KOPT-K1 (cell line): ENCODE measurements around the gene GDPD3.
A peak's percentile ranks its signal among the peaks of the same experiment; 100 is the strongest.

Experiments
- H3K27ac ChIP-seq: fragments of 200-600 bp; sonication (generic); 2 replicates; pipeline ENCODE4 v1.5.1; 2016; ENCODE audit warnings: antibody characterized with exemption, mild to moderate bottlenecking, low read depth, low read length; ENCODE audit not compliant: poor library complexity, severe bottlenecking
- H3K36me3 ChIP-seq: fragments of 200-600 bp; sonication (generic); 2 replicates; pipeline ENCODE4 v1.5.1; 2017; ENCODE audit warnings: antibody characterized with exemption, mild to moderate bottlenecking, low read length, moderate library complexity; ENCODE audit not compliant: insufficient read depth
- H3K9me3 ChIP-seq: fragments of 200-600 bp; sonication (generic); 2 replicates; pipeline ENCODE4 v1.5.1; 2017; ENCODE audit warnings: antibody characterized with exemption, low read length, mild to moderate bottlenecking; ENCODE audit not compliant: insufficient read depth, poor library complexity, severe bottlenecking

Gene GDPD3

DNA sequence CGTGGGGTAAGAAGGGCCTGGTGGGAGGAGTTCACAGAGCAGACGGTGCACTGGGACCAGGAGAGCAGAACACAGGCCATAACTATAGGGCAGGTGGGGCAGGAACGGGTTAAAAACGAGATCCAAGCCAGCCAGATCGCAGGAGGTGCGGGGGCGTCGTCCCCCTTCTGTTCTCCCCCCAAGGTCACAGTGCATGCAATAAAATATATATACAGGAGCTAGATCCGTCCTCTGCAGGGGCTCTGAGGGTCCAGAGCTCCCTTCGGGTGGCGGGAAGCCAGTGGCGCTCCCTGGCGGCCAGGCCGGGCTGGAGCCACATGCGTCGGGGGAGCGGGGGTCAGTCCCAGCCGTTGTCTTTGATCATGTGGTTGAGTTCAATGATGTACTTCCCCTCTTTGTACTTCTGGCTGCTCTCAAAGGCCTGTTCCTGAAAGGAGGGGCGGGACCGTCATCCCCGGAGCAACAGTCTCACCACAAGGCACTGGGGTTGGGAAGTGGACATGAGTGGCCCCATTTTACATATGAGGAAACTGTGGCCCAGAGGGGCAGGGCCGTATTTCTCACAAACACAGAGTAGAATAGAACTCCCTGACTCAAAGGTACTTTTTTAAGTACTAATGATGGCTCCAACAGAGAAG lies 20.8 kb downstream of the GDPD3 start:
- peaks cover 12% of the 10 kb centered on the region for H3K9me3 ChIP-seq
- peak overlapping the region; percentile 68 for H3K27ac ChIP-seq
- H3K36me3 ChIP-seq: no peaks in the 10 kb centered on the region

DNA sequence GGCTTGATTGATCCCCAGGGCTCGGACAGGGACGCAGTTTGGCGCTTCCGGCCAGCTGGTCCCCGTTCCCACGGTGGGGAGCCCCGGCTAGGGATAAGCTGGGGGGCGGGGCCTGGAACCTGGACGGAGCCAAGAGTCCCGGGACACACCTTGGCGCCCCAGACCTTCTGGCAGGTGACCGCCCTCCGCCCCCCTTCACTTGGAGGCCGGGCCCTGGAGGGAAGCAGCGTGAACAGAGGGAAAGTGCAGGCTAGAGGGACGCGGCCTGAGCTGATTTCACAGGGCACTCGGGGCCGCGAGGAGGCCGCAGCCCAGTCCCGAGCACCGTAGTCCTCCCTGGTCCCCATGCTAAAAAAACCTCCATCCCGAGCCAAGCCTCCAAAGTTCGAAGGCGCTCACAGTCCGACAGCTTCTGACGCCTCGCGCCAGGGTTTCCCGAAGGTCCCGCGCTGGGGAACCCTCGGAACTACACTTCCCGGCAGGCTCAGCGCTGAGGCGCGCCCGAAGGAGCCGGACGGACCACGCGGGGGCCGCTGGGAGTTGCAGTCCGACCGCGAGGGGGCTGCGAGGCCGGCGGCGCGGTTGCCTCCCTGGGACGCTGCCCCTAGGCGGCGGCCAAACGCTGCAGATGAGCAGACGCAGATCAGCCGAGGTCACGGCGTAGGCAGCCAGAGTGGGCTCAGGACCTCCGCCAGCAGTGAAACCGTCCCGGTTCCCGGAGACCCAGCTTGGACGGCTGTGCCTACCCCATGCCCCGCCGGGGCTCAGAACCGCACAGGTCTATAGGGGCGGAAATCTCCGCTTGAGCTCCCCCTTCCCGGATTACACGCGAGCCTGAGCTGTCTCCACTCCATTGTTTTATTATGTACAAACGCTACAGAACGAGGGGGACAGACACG lies 21.6 kb downstream of the GDPD3 start, which contains the start of gene TBX6:
TSS of gene TBX6 (minus strand) at position 451 of the 899 bp plus-strand sequence. CDS start 731 bp downstream, outside the sequence.
- peaks cover 4% of the 10 kb centered on the region for H3K9me3 ChIP-seq
- peaks cover 6% of the 10 kb centered on the region; the same call in 1 of the 2 replicates for H3K36me3 ChIP-seq
- peak within 1 kb of the TSS; percentile 68 for H3K27ac ChIP-seq

DNA sequence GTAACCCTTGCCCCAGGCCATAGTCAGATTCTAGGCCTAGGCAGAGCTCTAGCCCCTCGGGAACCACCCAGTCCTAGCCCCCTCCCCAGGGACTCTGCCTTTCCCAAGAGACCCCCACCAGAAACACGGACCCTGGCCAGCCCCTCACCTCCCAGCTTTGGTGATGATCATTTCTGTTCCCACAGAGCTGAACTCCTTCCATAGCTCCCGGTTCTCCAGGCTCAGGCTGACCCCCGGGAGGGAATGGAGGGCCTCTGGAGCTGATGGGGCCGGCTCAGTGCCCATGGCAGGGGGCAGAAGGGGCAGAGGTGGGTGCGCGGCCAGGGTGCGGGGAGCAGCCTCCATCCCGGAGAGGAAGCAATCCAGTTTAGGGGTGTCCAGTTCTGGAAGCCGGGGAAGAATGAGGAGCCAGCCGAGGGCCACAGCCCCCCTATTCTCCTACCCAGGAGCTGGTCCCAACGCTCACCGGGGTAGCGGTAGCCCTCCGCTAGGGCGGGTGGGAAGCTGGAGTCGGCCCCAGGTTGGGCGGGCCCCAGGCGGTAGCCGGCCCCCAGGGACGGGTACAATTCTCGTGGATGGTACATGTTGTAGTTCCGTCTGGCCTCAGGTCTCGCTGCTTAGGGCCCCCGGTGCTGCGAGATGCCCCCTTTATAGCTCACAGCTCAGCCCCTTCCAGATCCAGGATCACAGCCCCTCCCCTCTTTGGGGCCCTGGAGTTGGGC lies 22.6 kb downstream of the GDPD3 start:
- Histone ChIP-seq H3K9me3 (no peaks in the 10 kb centered on the region), H3K27ac (peak overlapping the region; percentile 6), H3K36me3 (peaks cover 11% of the 10 kb centered on the region)

DNA sequence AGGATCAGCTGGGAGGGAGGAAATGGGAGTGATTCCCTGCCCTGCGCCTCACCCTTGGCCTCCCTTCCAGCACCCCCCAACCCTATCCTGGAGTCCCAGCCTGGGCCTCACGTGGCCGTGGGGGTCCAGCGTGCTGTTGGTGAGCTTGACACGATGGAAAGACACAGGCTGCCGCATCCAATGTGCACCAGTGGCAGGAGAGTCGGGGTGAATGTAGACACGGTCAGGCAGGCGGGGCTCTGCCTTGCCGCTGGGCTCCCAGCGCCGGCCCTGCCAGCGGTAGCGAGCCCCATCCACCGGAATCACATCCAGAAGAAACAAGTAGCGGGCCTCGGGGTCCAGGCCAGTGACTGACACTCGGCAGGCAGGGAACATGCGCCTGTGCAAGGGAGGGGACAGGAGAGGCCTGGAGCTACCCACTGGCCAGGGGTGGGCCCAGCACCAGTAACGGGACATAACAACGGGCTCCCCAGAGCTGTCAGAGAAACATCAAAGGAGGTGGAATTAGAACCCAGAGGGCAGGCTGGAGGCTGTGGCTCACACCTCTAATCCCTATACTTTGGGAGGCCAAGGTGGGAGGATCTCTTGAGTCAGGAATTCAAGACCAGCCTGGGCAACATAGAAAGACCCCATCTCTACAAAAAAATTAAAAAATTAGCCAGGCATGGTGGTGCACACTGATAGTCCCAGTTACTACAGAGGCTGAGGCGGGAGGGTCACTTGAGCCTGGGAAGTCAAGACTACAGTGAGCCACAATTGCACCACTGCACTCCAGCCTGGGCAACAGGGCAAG lies 24.3 kb downstream of the GDPD3 start:
- Histone ChIP-seq H3K9me3 (no peaks in the 10 kb centered on the region), H3K27ac (no peak overlapping the region), H3K36me3 (peaks cover 29% of the 10 kb centered on the region)

DNA sequence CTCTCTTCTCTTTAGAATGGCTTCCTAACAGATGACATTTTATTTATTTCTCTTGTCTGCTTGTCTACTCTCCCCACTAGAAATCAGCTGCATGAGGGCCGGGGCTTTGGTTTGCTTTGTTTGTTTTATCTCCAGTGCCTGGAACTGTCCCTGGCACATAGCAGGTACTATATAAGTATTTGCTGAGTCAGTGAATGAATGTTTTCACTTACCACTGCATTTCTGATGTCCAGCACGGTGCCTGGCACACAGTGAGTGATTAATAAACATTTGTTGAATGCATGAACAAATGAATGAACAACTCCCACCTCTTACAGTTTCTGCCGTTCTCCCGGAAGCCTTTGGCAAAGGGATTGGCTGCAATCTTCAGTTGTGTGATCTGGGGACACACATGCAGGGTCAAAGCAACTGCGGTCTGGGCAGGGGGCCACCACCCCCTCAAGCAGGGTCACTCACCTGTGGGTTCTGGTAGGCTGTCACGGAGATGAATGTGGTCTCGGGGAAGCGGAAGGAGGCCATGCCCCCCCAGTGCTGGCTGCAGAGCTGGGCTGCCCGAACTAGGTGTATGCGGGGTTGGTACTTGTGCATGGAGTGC lies 25.0 kb downstream of the GDPD3 start:
- Histone ChIP-seq H3K9me3 (no peaks in the 10 kb centered on the region), H3K27ac (no peak overlapping the region), H3K36me3 (peaks cover 36% of the 10 kb centered on the region)

DNA sequence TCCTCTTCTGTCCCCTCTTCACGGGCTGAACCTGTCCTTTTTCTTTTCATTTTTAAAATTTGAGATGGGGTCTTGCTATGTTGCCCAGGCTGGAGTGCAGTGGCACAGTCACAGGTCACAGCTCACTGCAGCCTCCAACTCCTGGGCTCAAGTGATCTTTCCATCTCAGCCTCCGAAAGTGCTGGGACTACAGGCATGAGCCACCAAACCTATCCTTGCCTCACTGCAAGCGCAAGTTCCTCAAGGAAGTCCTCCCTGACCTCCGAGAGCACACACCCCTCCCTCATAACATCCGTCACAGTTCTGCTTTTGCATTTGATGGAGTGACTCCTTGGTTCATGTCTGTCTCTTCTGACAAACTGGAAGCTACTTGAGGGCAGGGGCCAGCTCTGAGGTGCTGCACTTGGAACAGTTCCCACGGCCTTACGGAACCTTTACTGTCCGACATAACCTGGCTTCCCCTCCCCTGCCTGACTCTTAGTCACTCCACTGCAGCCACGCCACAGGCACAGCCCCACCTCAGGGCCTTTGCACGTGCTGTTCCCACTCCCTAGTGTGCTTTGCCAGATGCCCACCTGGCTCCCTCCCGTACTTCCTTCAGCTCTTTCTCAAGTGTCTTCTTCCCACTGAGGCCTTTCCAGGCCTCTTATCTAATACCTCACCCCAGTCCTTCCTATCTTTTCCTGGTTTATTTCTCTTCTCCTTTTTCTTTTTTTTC lies 26.0 kb downstream of the GDPD3 start:
- Histone ChIP-seq H3K36me3 (peaks cover 46% of the 10 kb centered on the region), H3K27ac (no peak overlapping the region), H3K9me3 (no peaks in the 10 kb centered on the region)

DNA sequence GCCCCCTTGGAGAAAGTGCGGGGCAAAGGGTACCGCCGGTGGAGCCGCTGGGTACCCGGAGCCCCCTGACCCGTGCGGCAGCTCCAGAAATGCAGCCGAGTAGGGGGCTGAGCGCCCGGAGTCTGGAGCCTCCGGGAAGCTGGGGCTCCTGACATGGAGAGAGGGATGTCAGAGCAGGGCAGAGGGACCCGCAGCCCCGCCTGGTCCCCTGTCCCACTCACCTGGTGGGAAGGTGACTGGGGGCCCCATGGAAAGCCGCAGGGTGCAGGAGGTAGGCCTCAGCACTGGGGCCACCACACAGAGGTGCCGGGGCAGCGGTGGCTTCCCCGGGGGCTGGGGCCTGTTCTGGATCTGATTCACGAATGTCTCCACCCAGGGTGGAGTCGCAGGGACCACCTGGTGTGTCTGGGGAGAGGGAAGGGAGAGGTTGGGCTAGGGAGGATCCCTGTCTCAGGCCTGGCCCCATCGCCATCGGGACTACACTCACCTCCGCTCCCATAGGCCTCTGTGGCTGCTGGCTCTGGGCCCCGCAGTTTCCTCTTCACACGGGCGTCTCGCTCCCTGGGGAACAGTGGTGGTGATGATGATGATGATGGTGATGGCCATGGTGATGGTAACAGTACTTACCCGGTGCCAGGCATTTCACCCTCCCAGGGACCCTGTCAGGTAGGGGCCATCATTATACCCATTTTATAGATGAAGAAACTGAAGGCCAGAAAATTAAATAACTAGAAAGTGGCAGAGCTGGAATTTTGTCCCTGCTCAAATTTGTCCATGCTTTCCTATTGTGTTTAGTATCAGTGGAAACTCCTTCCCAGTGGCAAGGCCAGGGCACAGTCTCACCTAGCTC lies 26.8 kb downstream of the GDPD3 start:
- Histone ChIP-seq H3K36me3 (peaks cover 54% of the 10 kb centered on the region), H3K9me3 (no peaks in the 10 kb centered on the region), H3K27ac (no peak overlapping the region)

DNA sequence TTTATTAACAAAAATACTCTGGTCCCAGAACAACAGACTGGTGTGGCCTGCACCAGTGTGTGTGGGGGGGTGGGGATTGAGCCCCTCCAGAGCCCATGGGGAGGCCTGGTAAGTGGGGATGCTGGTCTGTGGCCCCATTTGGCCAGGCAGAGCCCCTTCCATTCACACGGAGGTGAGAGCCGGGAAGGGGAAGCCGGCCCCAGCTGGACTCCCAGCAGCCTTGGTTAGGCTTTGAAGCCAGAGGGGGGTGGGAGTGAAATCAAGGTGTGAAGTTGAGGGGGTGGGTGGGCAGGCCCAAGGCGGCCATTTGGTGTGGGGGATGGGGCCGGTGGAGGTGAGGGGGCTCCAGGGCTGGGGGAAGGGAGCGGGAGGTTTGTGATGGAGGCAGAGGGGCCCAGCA lies 27.5 kb downstream of the GDPD3 start:
- peaks cover 61% of the 10 kb centered on the region for H3K36me3 ChIP-seq
- H3K9me3 ChIP-seq: no peaks in the 10 kb centered on the region
- H3K27ac ChIP-seq: no peak overlapping the region

DNA sequence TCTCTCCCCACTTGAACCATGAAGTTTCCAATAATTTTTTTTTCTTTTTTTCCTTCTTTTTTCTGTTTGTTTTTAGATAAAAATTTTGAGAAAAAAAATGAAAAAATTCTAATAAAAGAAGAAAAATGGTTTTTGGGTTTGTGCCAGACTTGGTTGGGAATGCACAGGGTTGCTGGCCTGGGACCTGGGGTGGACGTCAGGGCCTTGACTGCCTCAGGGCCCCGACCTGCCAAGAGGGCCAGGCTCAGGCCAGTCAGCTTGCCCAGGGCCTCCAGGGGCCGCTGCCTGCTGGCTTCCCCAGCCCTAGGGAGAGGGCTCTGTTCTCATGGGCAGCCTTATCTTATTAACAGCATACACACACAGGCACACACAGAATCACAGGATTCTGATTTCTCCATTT lies 28.1 kb downstream of the GDPD3 start:
- Histone ChIP-seq H3K36me3 (peaks cover 67% of the 10 kb centered on the region), H3K9me3 (no peaks in the 10 kb centered on the region), H3K27ac (no peak overlapping the region)

DNA sequence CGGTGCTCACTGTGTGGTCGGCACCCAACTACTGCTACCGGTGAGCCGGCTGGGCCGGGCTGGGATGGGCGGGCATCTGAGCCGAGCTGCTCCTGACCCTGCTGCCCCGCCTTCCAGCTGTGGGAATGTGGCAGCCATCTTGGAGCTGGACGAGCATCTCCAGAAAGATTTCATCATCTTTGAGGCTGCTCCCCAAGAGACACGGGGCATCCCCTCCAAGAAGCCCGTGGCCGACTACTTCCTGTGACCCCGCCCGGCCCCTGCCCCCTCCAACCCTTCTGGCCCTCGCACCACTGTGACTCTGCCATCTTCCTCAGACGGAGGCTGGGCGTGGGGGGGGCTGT lies 28.5 kb downstream of the GDPD3 start:
- Histone ChIP-seq H3K36me3 (peaks cover 71% of the 10 kb centered on the region), H3K9me3 (no peaks in the 10 kb centered on the region), H3K27ac (no peak overlapping the region)

DNA sequence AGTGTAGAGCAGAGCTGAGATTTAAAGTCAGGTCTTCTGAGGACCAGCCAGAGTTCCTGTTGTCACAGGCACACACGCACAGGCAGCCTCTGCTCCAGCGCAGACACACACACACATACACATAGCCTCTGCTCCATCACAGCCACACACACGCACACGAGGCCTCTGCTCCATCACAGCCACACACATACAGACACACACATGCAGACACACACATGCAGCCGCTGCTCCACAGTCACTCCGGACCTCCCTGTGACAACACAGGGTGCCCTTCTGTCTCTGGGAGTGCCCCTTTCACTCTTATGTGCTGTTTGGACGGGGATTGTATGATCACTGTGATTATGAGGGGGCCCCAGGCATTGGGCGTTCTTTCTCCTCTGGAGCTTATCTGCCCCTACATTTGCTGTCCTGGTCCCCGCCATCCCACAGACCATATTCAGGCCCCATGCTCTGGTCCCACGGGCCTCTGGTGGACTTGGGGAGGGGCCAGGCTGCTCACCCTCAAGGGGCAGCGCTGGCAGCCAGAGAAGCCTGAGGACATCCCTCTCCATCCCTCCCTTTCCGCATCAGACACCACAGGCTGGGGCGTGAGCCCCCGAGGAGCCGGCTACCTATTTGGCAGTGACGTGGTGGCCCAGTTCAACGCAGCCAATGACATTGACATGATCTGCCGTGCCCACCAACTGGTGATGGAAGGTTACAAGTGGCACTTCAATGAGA lies 29.1 kb downstream of the GDPD3 start:
- Histone ChIP-seq H3K9me3 (no peaks in the 10 kb centered on the region), H3K36me3 (peaks cover 77% of the 10 kb centered on the region), H3K27ac (no peak overlapping the region)

DNA sequence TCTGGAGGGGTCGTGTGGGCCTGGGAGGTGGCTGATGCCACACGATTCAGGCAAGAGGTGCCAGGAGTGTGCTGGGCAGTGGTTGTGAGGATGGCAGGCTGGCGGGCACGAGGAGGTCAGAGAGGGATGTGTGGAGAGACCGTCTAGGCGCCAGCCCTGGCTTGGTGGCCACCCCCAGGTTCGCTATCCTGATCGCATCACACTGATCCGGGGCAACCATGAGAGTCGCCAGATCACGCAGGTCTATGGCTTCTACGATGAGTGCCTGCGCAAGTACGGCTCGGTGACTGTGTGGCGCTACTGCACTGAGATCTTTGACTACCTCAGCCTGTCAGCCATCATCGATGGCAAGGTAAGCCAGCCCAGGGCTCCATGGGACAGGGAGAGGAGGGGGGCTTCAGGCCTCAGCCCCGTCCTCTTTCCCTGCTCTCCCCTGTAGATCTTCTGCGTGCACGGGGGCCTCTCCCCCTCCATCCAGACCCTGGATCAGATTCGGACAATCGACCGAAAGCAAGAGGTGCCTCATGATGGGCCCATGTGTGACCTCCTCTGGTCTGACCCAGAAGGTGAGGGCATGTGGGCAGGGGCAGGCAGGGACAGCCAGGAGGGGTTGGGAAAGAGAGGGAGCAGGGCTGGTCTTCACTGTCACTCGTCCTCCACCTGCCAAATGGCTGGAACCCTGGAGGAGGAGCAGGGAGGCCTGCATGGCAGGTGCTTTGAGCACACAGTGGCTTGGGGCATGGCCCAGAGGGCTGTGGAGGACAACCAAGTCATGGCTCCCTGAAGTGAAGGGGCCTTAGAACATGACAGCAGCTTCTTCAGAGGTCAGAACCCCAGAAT lies 29.9 kb downstream of the GDPD3 start:
- no peak overlapping the region for H3K27ac ChIP-seq
- no peaks in the 10 kb centered on the region for H3K9me3 ChIP-seq
- H3K36me3 ChIP-seq: peaks cover 85% of the 10 kb centered on the region
